Neutrophil (primary cell): ENCODE measurements around the gene TTC12.

Source experiments
- H3K27ac ChIP-seq: fragments of 200-600 bp; sonication (generic); 2 replicates; pipeline ENCODE4 v1.5.1; 2016; ENCODE audit warnings: mild to moderate bottlenecking, moderate library complexity
- H3K27me3 ChIP-seq: fragments of 200-600 bp; sonication (generic); 2 replicates; pipeline ENCODE4 v1.6.0; 2016; ENCODE audit warnings: mild to moderate bottlenecking
- H3K36me3 ChIP-seq: fragments of 200-600 bp; sonication (generic); 2 replicates; pipeline ENCODE4 v1.5.1; 2017
- H3K4me1 ChIP-seq, 2 experiments: fragments of 200-600 bp in 1 of 2; sonication (generic) in 1 of 2; 1 replicate in 1 of 2; 2 replicates in 1 of 2; pipeline versions ENCODE4 v1.5.1 to v1.6.1; 2013 to 2016; ENCODE audit warnings: low read depth in 1 of 2, low read length in 1 of 2, mild to moderate bottlenecking in 1 of 2, moderate library complexity in 1 of 2; ENCODE audit not compliant: control insufficient read depth in 1 of 2, insufficient read depth in 1 of 2
- H3K4me3 ChIP-seq, 2 experiments: fragments of 200-600 bp in 1 of 2; sonication (generic) in 1 of 2; 1 replicate in 1 of 2; 2 replicates in 1 of 2; pipeline ENCODE4 v1.5.1; 2013 to 2016; ENCODE audit warnings: low read depth in 1 of 2, low read length in 1 of 2, mild to moderate bottlenecking in 1 of 2, moderate library complexity in 1 of 2
- H3K9me3 ChIP-seq: fragments of 200-600 bp; sonication (generic); 2 replicates; pipeline ENCODE4 v1.5.1; 2016
- TF ChIP-seq, protein P1 (sequence below): fragments of 200-600 bp; sonication (generic); IDR thresholded peaks from 2 replicates; pipeline ENCODE4 v1.5.1; 2016; ENCODE audit warnings: antibody characterized with exemption

Gene TTC12

DNA sequence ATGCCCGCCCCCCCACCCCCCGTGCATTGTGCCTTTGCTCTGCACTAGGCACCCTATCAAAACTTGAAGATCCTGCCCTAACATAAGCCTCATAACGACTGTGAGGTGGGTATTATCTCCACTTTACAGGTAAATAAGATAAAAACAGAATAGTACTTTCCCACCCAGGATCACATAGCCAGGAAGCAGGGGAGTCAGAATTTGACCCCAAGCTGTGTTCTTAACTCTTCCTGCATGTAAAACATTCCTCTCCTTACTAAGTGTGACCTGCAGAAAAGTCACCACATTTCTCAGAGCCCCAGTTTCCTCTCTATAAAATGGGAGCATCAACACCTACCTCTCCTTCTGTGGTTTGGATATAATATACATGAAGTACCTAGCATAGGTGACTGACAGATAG lies 55.0 kb downstream of the TTC12 start:
- H3K27me3 ChIP-seq = no peaks in the 10 kb centered on the region
- no peak overlapping the region for H3K4me3 ChIP-seq
- TF ChIP-seq, protein P1, sequence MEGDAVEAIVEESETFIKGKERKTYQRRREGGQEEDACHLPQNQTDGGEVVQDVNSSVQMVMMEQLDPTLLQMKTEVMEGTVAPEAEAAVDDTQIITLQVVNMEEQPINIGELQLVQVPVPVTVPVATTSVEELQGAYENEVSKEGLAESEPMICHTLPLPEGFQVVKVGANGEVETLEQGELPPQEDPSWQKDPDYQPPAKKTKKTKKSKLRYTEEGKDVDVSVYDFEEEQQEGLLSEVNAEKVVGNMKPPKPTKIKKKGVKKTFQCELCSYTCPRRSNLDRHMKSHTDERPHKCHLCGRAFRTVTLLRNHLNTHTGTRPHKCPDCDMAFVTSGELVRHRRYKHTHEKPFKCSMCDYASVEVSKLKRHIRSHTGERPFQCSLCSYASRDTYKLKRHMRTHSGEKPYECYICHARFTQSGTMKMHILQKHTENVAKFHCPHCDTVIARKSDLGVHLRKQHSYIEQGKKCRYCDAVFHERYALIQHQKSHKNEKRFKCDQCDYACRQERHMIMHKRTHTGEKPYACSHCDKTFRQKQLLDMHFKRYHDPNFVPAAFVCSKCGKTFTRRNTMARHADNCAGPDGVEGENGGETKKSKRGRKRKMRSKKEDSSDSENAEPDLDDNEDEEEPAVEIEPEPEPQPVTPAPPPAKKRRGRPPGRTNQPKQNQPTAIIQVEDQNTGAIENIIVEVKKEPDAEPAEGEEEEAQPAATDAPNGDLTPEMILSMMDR = no peak
- H3K4me1 ChIP-seq = no peaks in the 10 kb centered on the region
- H3K27ac ChIP-seq = no peak overlapping the region
- no peaks in the 10 kb centered on the region for H3K9me3 ChIP-seq
- no peaks in the 10 kb centered on the region for H3K36me3 ChIP-seq

- Histone ChIP-seq H3K4me3 (no peak overlapping the region), H3K27me3 (no peaks in the 10 kb centered on the region), H3K27ac (no peak overlapping the region), H3K9me3 (no peaks in the 10 kb centered on the region), H3K36me3 (no peaks in the 10 kb centered on the region), H3K4me1 (no peaks in the 10 kb centered on the region)
- TF ChIP-seq, protein P1 = no peak
Observed at GRCh38 chr11:113370634-113371033, 56.3 kb downstream of the TTC12 start.

DNA sequence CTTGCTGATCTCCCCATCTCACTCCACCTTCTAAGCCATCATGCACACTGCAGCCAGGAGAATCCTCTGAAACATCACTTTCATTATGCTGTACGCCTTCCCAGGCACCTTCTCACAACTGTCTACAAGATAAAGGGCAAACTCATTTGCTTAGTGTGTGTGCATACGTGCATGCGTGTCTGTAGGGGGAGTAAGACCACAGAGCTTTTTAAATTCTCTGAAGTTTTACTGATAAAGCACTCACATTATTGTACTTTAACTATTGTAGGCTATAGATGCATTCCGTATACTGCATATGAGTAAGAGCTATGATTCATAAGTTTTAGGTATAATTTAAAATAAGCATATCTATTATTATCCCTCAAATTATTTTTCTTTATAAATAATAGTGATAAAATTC lies 57.9 kb downstream of the TTC12 start:
- TF ChIP-seq, protein P1 = no peak
- peaks cover 8% of the 10 kb centered on the region for H3K27me3 ChIP-seq

DNA sequence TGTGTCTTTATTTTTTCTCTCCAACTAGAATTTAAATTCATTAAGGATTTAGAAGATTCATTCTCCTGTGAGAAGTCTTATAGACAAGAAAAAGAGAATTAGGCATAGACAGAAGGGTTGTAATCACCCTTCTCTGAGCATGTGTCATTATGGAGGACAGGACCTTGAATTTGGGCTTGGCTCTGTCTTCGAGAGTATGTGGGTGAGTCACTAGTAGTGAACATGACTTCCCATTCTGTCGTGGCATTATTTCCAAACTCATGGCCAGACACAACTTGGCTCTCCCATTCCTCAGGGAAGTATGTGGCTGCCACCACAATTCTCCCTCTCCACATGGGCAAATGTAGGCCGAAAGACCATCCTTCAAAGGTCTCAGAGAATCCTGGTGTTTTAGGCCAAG lies 58.9 kb downstream of the TTC12 start:
- TF ChIP-seq, protein P1 = no peak
- Histone ChIP-seq H3K27ac (no peak overlapping the region), H3K9me3 (no peaks in the 10 kb centered on the region), H3K36me3 (no peaks in the 10 kb centered on the region), H3K27me3 (peaks cover 13% of the 10 kb centered on the region), H3K4me3 (no peak overlapping the region), H3K4me1 (no peaks in the 10 kb centered on the region)

More for the DNA sequence above, 57.9 kb downstream of the TTC12 start:
- no peaks in the 10 kb centered on the region for H3K36me3 ChIP-seq
- no peaks in the 10 kb centered on the region for H3K4me1 ChIP-seq
- H3K27ac ChIP-seq = no peak overlapping the region
- H3K4me3 ChIP-seq = no peak overlapping the region
- no peaks in the 10 kb centered on the region for H3K9me3 ChIP-seq

GRCh38 chr11:113373981-113374560 lies 59.7 kb downstream of the TTC12 start:
- Histone ChIP-seq H3K9me3 (no peaks in the 10 kb centered on the region), H3K27ac (no peak overlapping the region), H3K4me3 (no peak overlapping the region), H3K4me1 (no peaks in the 10 kb centered on the region), H3K36me3 (no peaks in the 10 kb centered on the region), H3K27me3 (peaks cover 13% of the 10 kb centered on the region)
- TF ChIP-seq, protein P1 = no peak
